GM19023 (cell line): ENCODE measurements around the gene NFATC1.

Experiments used
- ATAC-seq: cut with Tn5 transposase; IDR thresholded peaks from one replicate; pipeline ENCODE4 v1.9.1; 2021; ENCODE audit warnings: mild to moderate bottlenecking, moderate library complexity; ENCODE audit not compliant: unreplicated experiment

The NFATC1 gene

DNA sequence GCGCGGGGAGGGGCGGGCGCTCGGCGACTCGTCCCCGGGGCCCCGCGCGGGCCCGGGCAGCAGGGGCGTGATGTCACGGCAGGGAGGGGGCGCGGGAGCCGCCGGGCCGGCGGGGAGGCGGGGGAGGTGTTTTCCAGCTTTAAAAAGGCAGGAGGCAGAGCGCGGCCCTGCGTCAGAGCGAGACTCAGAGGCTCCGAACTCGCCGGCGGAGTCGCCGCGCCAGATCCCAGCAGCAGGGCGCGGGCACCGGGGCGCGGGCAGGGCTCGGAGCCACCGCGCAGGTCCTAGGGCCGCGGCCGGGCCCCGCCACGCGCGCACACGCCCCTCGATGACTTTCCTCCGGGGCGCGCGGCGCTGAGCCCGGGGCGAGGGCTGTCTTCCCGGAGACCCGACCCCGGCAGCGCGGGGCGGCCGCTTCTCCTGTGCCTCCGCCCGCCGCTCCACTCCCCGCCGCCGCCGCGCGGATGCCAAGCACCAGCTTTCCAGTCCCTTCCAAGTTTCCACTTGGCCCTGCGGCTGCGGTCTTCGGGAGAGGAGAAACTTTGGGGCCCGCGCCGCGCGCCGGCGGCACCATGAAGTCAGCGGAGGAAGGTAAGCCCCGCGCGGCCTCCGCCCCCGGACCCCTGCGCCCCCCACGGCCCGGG is at the start of gene NFATC1:
NFATC1 (plus strand) TSS at position 170 of the 644 bp plus-strand sequence; CDS start at position 465, 295 bp downstream.
- ATAC-seq: peak; percentile 27

DNA sequence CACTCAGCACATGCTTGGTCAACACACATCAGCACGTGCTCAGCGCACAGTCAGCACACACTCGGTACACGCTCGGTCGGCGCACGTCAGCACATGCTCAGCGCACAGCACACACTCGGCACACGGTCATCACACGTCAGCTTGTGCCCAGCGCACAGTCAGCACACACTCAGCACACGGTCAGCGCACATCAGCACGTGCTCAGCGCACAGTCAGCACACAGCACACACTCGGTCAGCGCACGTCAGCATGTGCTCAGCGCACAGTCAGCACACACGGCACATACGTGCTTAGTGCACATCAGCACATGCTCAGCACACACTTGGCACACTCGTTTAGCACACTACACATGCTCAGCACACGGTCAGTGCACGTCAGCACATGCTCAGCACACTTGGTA is 49.7 kb upstream of the NFATC1 start:
- ATAC-seq: no peak

DNA sequence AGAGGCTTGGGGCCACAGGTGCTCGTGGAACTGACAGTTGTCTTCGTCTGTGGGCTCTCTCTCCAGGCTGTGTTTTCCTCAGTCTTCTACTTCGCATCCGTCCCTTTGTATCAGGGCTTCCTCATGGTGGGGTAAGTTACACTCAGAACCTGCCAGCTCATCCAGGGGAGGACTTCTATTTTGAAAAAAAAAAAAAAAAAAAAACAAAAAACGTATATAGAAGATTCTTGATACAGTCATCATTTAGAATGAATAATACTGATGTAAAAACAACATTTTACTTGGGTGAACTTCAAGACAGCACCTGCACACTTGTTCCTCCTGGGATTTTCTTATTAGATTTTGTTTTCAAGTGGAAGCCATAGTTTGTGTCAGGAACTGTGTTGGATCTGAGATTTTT is 47.7 kb upstream of the NFATC1 start:
- ATAC-seq: no peak

DNA sequence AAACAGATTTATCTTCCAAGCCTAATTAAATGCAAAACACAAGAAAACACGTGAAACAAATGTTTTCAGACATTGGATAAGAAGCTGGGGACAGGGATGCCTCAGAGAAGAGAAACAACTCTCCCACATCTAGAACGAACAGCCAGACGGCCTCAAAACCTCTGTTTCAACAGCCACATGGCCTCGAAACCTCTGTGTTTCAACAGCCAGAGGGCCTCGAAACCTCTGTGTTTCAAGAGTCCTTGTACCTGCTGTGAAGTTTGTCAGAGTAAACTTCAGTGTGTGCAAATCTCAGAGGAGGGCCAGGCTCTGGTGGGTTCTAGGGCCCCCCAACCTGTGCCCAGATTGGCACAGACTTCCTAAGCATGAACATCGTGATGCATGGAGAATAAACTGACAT is 43.3 kb upstream of the NFATC1 start:
- no peak for ATAC-seq

DNA sequence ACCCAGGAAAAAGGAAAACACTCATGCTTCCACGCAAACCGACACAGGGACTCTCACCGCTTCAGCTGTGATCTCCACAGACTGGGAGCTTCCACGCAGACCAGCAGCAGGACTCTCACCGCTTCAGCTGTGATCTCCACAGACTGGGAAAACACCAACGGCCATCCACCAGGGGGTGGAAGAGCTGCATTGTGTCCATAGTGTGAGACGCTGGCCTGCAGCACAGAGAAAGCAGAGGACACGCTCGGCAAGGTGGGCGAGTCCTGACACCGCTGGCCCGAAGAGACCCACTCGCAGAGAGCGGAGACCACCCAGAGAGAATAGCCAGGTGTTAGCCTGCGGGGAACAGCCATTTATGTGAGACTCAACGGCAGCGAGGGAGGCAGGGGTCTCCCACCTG is 42.5 kb upstream of the NFATC1 start:
- ATAC-seq: no peak

DNA sequence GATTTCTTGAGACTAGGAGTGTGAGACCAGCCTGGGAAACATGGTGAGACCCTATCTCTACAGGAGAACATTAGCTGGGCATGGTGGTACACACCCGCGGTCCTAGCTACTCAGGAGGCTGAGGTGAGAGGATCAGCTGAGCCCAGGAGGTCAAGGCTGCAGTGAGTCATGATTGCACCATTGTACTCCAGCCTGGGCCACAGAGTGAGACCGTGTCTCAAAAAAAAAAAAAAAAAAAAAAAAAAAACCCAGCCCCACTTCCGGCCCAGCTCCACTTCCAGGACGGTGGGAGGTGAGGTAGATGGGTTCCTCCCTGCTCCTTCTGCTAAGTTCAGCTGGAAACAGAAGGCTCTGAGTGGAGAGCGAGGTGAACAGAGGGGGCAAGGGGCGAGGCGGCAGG is 41.4 kb upstream of the NFATC1 start:
- ATAC-seq: no peak

DNA sequence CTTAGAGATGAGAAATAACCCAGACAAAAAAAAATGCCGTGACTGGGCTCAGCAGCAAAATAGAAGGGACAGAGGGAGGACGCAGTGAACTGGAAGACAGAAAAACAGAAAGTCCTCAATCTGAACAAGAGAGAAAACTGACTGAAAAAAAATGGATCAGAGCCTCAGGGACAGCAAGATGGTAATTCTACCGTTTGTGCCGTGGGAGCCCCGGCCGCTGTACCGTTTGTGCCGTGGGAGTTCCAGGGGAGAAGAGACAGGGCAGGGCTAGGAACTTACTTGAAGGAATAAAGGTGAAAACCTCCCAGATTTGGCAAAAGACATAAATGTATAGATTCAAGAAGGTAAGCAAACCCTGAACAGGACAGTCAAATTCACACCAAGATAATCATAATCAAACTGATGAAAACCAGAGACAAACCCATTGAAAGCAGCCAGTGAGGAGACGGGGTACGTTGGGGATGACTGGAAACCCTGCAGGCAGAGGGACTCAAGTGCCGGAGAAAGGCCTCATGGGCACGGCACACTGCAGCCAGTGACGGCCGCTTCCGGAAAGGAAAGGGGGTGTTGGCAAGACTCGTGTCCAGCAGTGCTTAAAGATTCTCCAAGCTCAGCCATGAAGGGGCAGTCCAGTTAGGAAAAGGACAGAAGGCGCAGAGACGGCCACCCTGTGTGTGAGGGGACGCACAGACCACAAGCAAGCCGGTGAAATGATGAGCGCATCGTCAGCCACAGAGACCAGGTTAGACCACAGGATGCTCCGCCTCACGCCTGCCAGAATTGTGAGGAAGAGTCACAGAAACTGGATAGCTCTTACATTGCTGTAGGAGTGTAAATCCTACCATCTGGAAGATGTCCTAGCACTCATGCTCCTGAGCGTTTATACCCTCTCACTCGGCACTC is 40.0 kb upstream of the NFATC1 start:
- ATAC-seq: peak; percentile 43

DNA sequence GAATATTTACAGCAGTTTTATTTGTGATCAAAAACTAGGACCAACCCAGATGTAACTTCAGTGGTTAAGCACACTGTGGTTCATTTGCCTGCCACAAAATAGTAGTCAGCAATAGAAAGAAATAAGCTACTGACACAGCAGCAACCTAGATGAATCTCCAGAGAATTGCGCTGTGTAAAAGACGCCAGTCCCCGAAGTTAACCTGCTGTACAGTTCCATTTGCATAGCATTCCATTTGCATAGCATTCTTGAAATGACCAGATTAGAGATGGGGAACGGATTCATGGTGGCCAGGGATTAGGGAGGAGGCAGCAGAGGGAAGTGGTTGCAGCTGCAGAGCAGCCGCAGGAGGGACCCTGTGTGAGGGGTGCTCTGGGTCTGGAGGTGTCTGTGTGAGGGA is 39.3 kb upstream of the NFATC1 start:
- ATAC-seq: peak; percentile 83

DNA sequence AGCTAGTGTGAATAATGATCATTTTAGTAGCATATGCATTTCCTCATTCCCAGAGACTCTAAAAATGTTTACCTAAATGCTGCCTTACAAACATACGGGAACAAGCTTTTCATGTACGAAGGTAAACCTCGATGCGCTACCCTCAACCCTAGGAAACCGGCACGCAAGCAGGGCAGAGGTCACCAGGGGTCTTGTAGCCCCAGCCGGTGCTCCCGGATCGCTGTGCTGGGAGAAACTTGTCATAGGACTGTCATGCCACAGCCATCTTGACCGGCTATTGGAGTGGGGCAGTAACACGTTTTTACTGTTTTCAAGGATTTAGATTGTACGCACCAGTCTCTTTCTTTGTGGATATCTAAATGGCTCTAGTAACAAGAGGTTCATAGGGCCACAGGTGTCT is 34.8 kb upstream of the NFATC1 start:
- no peak for ATAC-seq

DNA sequence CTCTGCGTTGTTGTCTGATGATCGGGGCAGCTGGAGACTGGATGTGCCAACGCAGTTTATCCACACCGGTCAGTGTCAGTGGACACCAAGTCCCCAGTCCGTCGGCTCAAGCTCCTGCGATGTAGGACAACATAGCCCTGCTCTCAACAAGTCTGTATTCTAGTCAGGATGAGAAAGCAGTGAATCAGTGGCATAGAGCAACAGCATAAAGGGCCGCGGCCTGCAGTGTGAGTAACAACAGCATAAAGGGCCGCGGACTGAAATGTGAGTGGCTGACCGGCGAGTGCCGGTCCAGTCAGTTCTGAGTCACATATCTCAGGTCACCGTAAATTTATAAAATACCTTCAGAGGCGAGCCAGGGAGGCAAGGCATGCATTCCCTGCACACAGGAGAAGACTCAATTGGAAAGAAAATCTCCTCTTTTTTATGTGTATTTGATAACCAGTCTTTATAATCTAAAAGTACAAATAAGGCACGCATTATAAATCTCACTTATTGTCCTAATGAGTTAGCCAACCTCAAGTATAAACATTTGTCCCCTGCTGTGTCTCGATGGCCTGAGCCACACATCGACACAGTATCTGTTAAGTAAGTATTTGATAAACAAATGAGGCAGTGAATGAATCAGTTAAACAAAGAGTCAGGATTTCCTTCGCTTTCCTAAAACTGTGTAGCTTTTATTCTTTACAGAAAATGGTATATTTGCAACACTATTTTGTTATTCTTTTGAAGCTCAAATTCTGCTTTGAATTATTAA is 33.8 kb upstream of the NFATC1 start:
- ATAC-seq: no peak

DNA sequence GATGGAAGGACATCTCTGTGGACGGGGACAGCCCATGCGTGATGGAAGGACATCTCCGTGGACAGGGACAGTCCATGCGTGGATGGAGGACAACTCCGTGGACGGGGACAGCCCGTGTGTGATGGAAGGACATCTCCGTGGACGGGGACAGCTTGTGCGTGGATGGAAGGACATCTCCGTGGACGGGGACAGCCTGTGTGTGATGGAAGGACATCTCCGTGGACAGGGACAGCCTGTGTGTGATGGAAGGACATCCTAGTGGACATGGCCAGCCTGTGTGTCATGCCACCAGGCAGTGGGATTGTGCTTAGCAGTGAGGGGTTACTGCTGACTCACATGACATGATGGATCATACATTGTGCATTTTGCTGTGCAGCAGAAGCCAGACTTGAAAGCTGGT is 30.0 kb upstream of the NFATC1 start:
- no peak for ATAC-seq

DNA sequence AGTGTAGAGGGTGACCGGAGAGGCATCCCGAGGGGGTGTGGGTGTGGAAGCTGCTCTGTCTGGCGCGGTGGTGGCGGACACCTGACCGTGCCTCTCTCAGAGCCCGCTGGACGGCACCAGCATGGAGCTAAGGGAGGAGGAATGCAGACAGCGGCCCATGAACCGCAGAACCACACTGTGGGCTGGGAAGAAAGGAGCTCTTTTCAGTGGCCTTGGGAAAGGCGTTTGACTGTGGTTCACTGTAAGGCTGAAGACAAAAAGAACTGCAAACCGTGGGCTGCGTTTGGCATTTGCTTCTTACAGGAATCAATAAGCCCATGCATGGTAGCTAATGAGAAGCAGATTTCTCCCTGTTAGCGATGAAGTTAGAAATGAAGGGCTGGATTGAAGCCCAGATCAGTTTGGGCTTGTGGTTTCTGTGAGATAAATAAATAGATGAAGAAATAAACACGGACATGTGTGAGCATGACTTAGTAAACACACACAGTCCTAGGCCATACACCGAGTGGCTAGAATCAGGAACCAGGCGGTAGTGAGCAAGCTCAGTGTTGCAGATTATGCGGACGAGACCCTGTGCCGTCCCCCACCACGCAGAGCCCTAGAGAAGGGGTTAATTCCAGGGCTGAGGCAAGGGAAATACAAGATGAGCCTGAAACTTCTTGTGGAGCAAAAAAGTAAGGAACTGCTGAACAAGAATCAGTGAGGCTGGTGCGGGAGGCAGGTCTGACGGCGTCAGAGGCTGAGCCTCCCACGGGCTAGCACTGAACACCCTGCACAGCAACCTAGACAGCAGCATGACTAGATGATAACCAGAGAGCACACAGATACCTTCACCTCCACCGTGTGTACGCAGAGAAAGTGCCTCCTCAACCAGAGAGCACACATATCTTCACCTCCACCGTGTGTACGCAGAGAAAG is 29.3 kb upstream of the NFATC1 start:
- ATAC-seq: no peak

DNA sequence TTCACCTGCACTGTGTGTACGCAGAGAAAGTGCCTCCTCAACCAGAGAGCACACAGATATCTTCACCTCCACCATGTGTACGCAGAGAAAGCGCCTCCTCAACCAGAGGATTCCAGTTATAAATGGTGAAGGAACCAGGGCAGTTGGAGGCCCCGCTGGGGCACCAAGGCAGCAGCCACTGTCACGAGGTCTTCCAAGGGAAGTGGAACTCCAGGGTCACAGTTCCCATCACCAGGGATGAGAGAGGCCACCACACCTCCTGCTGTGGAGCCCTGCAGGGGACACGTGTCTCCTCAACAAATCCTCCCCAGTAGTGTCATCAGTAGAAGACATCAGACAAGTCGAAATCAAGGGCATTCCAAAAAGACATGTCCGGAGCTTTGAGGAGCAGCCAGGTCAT is 28.2 kb upstream of the NFATC1 start:
- ATAC-seq: no peak

DNA sequence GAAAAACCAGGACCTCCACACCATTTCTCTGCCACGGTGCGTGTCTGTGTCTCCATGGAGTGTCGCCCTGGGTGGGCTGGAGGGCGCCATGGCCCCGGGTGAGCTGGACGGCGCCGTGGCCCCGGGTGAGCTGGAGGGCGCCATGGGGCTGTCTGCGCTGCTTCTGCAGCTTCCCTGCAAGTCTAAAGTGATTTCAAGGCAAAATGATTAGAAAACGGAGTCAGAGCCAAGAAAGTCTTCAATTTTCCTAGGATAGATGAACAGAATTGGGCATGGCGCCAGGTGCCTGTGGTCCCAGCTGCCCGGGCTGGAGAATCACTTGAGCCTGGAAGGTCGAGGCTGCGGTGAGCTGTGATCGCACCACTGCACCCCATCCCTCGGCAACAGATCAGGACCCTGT is 27.7 kb upstream of the NFATC1 start:
- ATAC-seq: no peak

DNA sequence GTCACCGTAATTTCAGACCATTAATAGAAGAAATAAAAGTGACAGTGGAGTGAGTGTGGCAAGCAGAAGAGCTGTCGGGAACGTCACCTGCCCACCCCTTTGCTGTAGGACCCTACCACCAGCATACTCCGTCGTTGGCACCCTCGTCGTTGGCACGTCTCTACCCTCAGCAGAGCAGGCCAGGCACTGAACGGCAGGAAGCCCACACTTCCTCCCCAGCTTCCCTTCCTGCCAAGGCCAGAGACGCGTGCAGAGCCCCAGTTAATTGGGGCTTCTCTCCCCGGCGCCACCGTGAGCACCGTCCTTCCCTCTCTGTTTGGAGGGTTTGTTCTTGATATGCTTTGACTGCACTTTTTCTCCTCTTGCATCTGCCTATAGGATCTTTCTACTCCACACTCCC is 27.0 kb upstream of the NFATC1 start:
- ATAC-seq: no peak

DNA sequence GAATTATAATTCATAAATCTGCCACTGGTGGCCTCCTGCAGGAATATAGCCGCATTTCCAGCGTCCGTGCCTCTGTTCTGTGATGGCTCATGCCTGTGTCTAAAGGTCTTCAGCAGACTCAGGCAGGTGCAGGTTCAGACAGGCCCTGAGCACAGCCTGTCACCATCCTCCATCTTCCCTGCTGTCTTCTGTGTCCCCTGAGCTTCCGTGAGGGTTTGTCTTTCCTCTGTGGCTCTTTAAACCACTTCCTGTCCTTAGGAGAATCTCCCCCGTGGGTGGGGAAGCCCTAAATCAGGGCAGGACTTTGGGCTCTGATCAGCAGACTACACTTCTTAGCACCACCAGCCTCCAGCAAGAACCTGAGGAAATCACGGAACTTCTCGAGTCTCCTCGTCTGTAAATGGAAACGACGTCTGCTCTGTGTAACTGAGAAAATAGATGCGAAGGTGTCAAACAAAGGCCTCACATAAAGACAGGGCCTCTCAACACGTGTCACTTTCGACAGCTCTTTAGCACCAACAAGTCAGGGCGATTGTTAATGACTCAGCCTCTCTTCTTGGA is 24.1 kb upstream of the NFATC1 start:
- ATAC-seq: no peak

DNA sequence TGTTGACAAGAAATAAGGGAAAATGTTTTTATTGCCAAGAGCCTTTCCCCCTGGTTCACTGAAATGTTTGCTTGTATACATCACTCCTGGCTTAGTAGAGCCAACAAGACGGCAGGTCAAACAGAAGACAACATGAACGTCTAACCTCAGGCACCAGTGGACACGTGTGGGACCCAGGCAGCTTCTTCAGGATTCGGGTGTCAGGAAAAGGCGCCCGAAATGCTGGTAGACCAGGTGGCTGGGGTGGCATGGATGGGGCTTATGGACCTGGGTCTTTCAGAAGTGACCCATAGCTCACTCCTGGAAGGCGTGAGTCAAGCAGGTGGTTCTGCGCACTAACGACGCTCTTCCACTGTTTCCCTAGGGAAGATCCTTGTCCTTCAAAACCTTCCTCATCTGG is 23.3 kb upstream of the NFATC1 start:
- no peak for ATAC-seq

DNA sequence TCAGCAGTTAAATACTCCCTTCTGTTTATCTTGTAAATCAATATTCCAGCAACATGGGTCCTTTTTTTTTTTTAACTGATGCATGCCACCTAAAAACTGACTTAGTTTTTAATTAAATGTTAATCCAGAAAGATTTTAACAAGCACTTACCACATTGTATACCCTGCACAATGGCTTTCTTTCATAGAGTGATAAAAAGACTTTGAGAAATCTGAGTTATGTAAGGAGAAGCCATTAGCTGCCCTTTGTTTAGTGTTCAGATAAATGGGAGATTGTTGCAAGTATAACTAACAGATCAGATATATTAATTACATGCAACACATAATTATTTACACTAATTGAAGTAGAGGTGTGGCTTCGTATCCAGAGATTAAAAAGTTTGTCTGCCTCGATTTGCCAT is 22.7 kb upstream of the NFATC1 start:
- no peak for ATAC-seq

DNA sequence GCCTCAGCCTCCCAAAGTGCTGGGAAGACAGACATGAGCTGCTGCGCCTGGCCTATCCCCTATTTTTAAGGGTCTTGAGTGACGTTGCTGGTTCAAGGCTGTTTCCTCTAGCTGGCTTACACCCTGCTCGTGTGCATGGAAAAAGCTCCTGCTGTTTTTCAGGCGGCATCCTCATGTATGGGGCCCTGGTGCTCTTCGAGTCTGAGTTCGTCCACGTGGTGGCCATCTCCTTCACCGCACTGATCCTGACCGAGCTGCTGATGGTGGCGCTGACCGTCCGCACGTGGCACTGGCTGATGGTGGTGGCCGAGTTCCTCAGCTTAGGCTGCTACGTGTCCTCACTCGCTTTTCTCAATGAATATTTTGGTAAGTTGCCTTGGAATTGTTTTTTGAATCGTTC is 22.0 kb upstream of the NFATC1 start:
- ATAC-seq: no peak

DNA sequence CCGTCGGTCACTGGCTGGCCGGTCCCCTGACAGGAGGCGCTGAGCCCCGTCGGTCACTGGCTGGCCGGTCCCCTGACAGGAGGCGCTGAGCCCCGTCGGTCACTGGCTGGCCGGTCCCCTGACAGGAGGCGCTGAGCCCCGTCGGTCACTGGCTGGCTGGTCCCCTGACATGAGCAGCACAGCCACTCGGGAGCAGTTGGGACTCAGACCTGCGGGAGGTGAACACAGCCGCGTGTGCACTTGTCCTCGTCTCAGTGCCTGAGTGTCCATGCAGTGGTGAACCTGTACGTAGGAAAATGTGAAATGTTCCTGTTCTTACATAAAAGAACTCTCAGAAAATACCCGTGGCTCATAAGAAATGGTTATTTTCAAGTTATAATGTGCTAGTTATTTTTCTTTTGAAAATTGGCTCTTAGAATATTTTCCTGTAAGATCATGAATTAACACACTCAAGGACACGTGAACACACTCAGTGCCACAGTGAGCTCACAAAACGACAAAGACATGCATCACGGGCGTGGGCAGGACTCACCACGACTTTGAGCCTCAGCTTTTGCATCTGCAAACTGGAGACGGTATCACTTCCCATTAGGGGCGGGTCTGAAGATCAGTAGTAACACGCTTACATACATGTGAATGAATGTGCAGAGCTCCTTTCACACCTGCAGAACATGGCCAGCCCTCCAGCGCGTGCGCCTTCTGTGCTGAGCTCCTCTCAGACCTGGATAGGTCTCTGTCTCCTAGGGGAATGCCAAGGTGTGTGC is 21.1 kb upstream of the NFATC1 start:
- peak; percentile 85 for ATAC-seq
